KMS-11 (cell line): Measurements from ENCODE around the gene STEAP4.

Experiments
- H2AFZ ChIP-seq: fragments of 200-600 bp; sonication (generic); 2 replicates; pipeline ENCODE4 v1.6.1; 2016; ENCODE audit warnings: antibody characterized with exemption, mixed run types, low read depth
- H3K27ac ChIP-seq: fragments of 200-600 bp; sonication (generic); 2 replicates; pipeline ENCODE4 v1.6.1; 2016; ENCODE audit warnings: mild to moderate bottlenecking, mixed run types
- H3K27me3 ChIP-seq: fragments of 200-600 bp; sonication (generic); 2 replicates; pipeline ENCODE4 v1.6.1; 2017; ENCODE audit warnings: mild to moderate bottlenecking, low read depth, mixed run types, moderate library complexity; ENCODE audit not compliant: insufficient read depth
- H3K36me3 ChIP-seq: fragments of 200-600 bp; sonication (generic); 2 replicates; pipeline ENCODE4 v1.6.1; 2017; ENCODE audit warnings: mild to moderate bottlenecking, mixed run types; ENCODE audit not compliant: insufficient read depth
- H3K4me1 ChIP-seq: fragments of 200-600 bp; sonication (generic); 2 replicates; pipeline ENCODE4 v1.6.1; 2016; ENCODE audit warnings: mild to moderate bottlenecking, low read depth, mixed run types; ENCODE audit not compliant: poor library complexity, severe bottlenecking
- H3K4me2 ChIP-seq: fragments of 200-600 bp; sonication (generic); 2 replicates; pipeline ENCODE4 v1.7.0; 2016; ENCODE audit warnings: mild to moderate bottlenecking, mixed run types
- H3K4me3 ChIP-seq: fragments of 200-600 bp; sonication (generic); IDR thresholded peaks from 2 replicates; pipeline ENCODE4 v1.6.1; 2017; ENCODE audit warnings: low read depth, low read length, mixed read lengths; ENCODE audit not compliant: insufficient read depth
- H3K79me2 ChIP-seq: fragments of 200-600 bp; sonication (generic); 2 replicates; pipeline ENCODE4 v1.6.1; 2016; ENCODE audit warnings: low read depth, mixed run types; ENCODE audit not compliant: insufficient read depth
- H3K9ac ChIP-seq: fragments of 200-600 bp; sonication (generic); 2 replicates; pipeline ENCODE4 v1.6.1; 2016; ENCODE audit warnings: mild to moderate bottlenecking, mixed run types
- H4K20me1 ChIP-seq: fragments of 200-600 bp; sonication (generic); 2 replicates; pipeline ENCODE4 v1.6.1; 2016; ENCODE audit warnings: mild to moderate bottlenecking, mixed run types; ENCODE audit not compliant: insufficient read depth
- CTCF ChIP-seq: fragments of 200-600 bp; sonication (generic); conservative IDR thresholded peaks from 2 replicates; pipeline ENCODE4 v1.6.1; 2017; ENCODE audit warnings: low read depth, mild to moderate bottlenecking, antibody characterized with exemption, low read length, moderate library complexity, mixed read lengths

Gene STEAP4

GRCh38 chr7:88339195-88339922 is 32.7 kb upstream of the STEAP4 start:
- TF ChIP-seq CTCF, result no peak

GRCh38 chr7:88338503-88338902 is 31.8 kb upstream of the STEAP4 start:
- Histone ChIP-seq H3K79me2 (no peaks in the 10 kb centered on the region), H2AFZ (no peak overlapping the region), H3K27ac (no peak overlapping the region), H3K4me2 (no peak overlapping the region), H3K4me3 (no peak overlapping the region), H3K4me1 (no peaks in the 10 kb centered on the region), H4K20me1 (no peaks in the 10 kb centered on the region), H3K9ac (no peak overlapping the region), H3K27me3 (no peaks in the 10 kb centered on the region), H3K36me3 (no peaks in the 10 kb centered on the region)
- no peak for TF ChIP-seq CTCF

More at GRCh38 chr7:88339195-88339922, 32.7 kb upstream of the STEAP4 start:
- no peak overlapping the region for H3K9ac ChIP-seq
- no peak overlapping the region for H3K27ac ChIP-seq
- no peaks in the 10 kb centered on the region for H3K27me3 ChIP-seq
- no peaks in the 10 kb centered on the region for H4K20me1 ChIP-seq
- H2AFZ ChIP-seq, result no peak overlapping the region
- H3K4me2 ChIP-seq, result no peak overlapping the region
- no peaks in the 10 kb centered on the region for H3K4me1 ChIP-seq
- H3K4me3 ChIP-seq, result no peak overlapping the region
- no peaks in the 10 kb centered on the region for H3K79me2 ChIP-seq
- H3K36me3 ChIP-seq, result no peaks in the 10 kb centered on the region

GRCh38 chr7:88337572-88337971 is 30.9 kb upstream of the STEAP4 start:
- no peaks in the 10 kb centered on the region for H3K4me1 ChIP-seq
- no peak overlapping the region for H3K27ac ChIP-seq
- H3K9ac ChIP-seq, result no peak overlapping the region
- H3K4me3 ChIP-seq, result no peak overlapping the region
- H3K36me3 ChIP-seq, result no peaks in the 10 kb centered on the region
- H3K27me3 ChIP-seq, result no peaks in the 10 kb centered on the region
- H2AFZ ChIP-seq, result no peak overlapping the region
- no peaks in the 10 kb centered on the region for H3K79me2 ChIP-seq
- H4K20me1 ChIP-seq, result no peaks in the 10 kb centered on the region
- no peak overlapping the region for H3K4me2 ChIP-seq
- no peak for TF ChIP-seq CTCF

GRCh38 chr7:88331322-88331721 is 24.6 kb upstream of the STEAP4 start:
- no peak overlapping the region for H3K4me3 ChIP-seq
- H2AFZ ChIP-seq, result no peak overlapping the region

More at GRCh38 chr7:88331322-88331721, 24.6 kb upstream of the STEAP4 start:
- Histone ChIP-seq H3K79me2 (no peaks in the 10 kb centered on the region), H3K4me1 (no peaks in the 10 kb centered on the region), H4K20me1 (no peaks in the 10 kb centered on the region), H3K9ac (no peak overlapping the region), H3K27me3 (no peaks in the 10 kb centered on the region), H3K4me2 (no peak overlapping the region), H3K27ac (no peak overlapping the region), H3K36me3 (no peaks in the 10 kb centered on the region)
- TF ChIP-seq CTCF, result no peak
